Measurements from ENCODE around the gene ATP11A.

DNA sequence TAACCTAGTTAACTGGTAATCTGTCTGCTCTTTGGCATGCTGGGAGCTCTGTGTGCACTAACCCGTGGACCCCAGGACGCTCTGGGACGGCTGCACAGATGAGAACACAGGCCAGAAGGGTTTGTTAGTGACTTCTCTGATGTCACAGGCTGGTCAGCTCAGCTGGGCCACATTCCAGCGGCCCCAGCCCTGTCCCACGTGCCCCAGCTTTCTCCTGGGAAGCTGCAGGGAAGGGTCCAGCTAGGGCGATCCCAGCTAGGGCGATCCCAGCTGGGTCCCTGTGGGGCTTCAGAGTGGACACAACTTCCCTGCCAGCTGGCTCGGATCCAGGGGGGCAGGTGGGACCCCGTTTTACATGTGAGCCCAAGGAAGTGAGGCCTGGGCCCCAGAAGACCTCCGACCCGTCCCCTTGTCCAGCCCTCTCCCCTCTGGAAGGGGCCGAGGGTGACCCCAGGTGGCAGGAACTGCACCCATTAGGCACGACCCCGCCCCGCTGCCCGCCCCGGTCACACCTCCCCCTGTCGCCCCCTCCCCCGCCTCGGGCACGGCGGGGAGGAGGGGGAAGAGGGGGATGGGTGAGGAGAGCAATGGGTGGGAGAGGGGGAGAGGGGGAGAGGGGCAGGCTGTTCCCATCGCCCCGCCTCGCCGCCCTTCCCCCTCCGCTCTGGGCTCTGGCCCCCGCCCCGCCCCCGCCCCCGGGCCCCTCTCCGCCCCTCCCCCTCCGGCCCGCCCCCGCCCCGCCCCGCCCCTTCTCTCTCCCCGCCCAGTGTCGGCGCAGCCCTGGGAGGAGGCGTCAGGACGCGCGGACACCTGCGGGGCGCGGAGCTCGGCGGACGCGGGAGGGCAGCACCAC is 204.0 kb downstream of the ATP11A start:
- TF ChIP-seq, protein P1, sequence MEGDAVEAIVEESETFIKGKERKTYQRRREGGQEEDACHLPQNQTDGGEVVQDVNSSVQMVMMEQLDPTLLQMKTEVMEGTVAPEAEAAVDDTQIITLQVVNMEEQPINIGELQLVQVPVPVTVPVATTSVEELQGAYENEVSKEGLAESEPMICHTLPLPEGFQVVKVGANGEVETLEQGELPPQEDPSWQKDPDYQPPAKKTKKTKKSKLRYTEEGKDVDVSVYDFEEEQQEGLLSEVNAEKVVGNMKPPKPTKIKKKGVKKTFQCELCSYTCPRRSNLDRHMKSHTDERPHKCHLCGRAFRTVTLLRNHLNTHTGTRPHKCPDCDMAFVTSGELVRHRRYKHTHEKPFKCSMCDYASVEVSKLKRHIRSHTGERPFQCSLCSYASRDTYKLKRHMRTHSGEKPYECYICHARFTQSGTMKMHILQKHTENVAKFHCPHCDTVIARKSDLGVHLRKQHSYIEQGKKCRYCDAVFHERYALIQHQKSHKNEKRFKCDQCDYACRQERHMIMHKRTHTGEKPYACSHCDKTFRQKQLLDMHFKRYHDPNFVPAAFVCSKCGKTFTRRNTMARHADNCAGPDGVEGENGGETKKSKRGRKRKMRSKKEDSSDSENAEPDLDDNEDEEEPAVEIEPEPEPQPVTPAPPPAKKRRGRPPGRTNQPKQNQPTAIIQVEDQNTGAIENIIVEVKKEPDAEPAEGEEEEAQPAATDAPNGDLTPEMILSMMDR (IDR thresholded peaks at IDR 0.05; ENCODE audit: borderline replicate concordance, extremely low read depth, low read length, poor library complexity, severe bottlenecking), result no peak
- TF ChIP-seq EZH2 (IDR thresholded peaks at IDR 0.05; ENCODE audit: borderline replicate concordance, low read depth, low read length, severe bottlenecking), result no peak

All from DND-41 (cell line).